ENCODE data around the gene LRRTM4. TPM values are rescaled to one million over a fixed set of nuclear protein-coding genes. Genes with fewer than 3 reads are reported as not detected.

Gene LRRTM4
- total RNA-seq, 4 donors from 2014 or later = not detected

DNA sequence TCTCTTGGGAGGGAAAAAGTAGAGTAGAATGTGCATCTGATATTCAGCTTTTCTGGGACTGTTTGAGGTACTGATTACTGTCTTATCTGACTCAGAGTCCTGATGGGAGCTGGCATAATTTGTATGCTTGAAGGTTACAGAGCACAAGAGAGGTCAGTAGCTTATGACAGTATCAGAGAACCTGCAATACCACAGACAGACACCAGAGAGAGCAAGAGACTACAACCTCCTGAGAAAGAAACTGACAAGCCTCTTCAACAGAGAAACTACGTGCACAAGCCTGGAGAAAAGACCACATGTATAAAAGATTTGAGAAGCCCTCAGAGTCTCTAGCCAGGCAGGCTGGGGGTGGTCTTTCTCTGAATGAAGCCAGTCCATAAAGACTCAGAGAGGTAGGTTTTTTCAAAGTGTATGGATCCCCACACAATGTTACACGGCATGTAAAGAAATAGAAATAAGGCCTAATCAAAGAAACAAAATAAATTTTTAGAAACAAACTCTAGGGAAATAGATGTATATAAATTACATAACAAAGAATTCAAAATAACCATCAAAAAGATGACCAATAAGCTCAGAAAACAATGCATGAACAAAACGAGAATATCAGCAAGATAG, 568.3 kb downstream of the LRRTM4 start:
- intact Hi-C loops (cut with DNase I) = no loop called here
- no peaks in the 10 kb centered on the region for H3K36me3 ChIP-seq
- TF ChIP-seq, protein P1, sequence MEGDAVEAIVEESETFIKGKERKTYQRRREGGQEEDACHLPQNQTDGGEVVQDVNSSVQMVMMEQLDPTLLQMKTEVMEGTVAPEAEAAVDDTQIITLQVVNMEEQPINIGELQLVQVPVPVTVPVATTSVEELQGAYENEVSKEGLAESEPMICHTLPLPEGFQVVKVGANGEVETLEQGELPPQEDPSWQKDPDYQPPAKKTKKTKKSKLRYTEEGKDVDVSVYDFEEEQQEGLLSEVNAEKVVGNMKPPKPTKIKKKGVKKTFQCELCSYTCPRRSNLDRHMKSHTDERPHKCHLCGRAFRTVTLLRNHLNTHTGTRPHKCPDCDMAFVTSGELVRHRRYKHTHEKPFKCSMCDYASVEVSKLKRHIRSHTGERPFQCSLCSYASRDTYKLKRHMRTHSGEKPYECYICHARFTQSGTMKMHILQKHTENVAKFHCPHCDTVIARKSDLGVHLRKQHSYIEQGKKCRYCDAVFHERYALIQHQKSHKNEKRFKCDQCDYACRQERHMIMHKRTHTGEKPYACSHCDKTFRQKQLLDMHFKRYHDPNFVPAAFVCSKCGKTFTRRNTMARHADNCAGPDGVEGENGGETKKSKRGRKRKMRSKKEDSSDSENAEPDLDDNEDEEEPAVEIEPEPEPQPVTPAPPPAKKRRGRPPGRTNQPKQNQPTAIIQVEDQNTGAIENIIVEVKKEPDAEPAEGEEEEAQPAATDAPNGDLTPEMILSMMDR (IDR thresholded peaks at IDR 0.05) = peak in 5 of 6 experiments; percentile 40 to 60 (median 59)
- no peak for TF ChIP-seq POLR2A (IDR thresholded peaks at IDR 0.05)
- H3K27me3 ChIP-seq = no peaks in the 10 kb centered on the region
- no peak overlapping the region for H3K4me3 ChIP-seq (replicated peaks in 1 of 3)
- no peaks in the 10 kb centered on the region for H3K4me1 ChIP-seq
- H3K27ac ChIP-seq = no peak overlapping the region
- no peaks in the 10 kb centered on the region for H3K9me3 ChIP-seq
- DNase-seq = peak in 1 of 2 donors; percentile 5
- 63 to 69% methylated on average over 3 of the region's 3 CpGs for WGBS, 2 donors

DNA sequence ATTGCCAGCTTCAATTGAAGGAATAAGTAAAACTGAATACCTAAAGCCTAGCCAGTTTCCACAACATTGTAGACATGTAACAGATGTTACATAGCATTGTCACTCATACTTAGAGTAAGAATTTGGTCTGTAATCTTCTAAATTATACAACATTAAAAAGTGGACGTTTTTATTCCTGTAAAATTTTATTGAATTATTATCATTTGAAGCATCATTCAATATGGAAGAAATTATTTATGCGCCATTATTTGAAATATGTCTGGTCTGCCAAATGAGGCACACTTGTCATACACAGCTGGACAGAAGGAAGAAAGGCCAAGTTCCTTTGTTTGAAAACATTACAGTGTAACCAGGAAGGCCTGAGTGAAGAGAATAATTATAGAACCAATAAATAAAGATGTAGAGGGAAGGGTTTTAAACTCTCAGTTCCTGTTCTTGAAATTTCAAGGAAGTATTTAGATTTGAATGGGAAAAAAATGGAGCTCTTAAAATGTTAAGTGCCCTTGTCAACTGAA, 575.5 kb downstream of the LRRTM4 start:
- WGBS, 2 donors = 70 to 71% methylated on average over 2 of the region's 2 CpGs
- Histone ChIP-seq H3K27ac (no peak overlapping the region), H3K4me3 (replicated peaks in 1 of 3) (no peak overlapping the region), H3K27me3 (no peaks in the 10 kb centered on the region), H3K9me3 (no peaks in the 10 kb centered on the region), H3K4me1 (no peaks in the 10 kb centered on the region), H3K36me3 (no peaks in the 10 kb centered on the region)
- no peak for TF ChIP-seq POLR2A (IDR thresholded peaks at IDR 0.05)
- TF ChIP-seq, protein P1 (IDR thresholded peaks at IDR 0.05) = no peak
- intact Hi-C loops (cut with DNase I) = no loop called here
- no peak for DNase-seq

DNA sequence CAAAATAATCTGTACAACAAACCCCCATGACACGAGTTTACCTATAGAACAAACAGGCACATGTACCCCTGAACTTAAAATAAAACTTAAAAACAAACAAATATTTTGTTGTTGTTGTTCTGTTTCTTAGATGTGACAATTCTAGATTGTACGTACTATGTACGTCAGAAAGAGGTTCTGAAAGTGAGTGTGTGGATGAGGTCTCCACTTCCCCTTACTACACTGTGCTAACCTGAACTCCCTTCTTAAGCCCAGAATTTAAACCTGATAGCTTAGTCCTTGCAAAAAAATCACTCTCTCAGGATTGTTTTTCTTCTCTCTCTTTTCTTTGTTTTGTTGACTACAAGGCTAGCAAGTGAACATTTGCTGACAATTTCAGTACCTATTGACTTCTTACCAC, 581.6 kb downstream of the LRRTM4 start:
- Histone ChIP-seq H3K4me3 (replicated peaks in 1 of 3) (no peak overlapping the region), H3K27ac (no peak overlapping the region), H3K36me3 (no peaks in the 10 kb centered on the region), H3K9me3 (no peaks in the 10 kb centered on the region), H3K4me1 (no peaks in the 10 kb centered on the region), H3K27me3 (no peaks in the 10 kb centered on the region)
- TF ChIP-seq, protein P1 (IDR thresholded peaks at IDR 0.05) = no peak
- TF ChIP-seq POLR2A (IDR thresholded peaks at IDR 0.05) = no peak
- WGBS, 2 donors = 79 to 88% methylated on average over 3 of the region's 3 CpGs
- no peak for DNase-seq
- intact Hi-C loops (cut with DNase I) = no loop called here

DNA sequence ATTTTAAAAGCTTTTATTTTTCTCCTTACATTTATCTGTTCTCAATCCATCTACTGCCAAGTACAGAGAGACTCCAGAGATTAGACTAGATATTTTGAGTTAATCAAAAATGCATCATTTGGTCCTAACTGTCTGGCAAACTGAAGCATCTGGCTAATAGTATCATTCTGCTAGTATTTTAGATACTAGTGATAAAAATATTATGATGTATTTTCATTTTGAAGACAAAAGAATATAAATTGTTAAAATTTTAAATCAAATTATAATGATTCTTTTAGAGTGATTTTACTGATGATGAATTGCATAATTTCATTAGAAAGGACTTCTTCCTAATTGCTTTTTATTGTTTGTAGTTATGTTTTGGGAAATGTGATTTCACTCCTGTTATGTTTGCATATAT, 584.0 kb downstream of the LRRTM4 start:
- Histone ChIP-seq H3K4me3 (replicated peaks in 1 of 3) (no peak overlapping the region), H3K27ac (no peak overlapping the region), H3K36me3 (no peaks in the 10 kb centered on the region), H3K4me1 (no peaks in the 10 kb centered on the region), H3K9me3 (no peaks in the 10 kb centered on the region), H3K27me3 (no peaks in the 10 kb centered on the region)
- DNase-seq = no peak
- TF ChIP-seq POLR2A (IDR thresholded peaks at IDR 0.05) = no peak
- TF ChIP-seq, protein P1 (IDR thresholded peaks at IDR 0.05) = no peak
- intact Hi-C loops (cut with DNase I) = no loop called here

DNA sequence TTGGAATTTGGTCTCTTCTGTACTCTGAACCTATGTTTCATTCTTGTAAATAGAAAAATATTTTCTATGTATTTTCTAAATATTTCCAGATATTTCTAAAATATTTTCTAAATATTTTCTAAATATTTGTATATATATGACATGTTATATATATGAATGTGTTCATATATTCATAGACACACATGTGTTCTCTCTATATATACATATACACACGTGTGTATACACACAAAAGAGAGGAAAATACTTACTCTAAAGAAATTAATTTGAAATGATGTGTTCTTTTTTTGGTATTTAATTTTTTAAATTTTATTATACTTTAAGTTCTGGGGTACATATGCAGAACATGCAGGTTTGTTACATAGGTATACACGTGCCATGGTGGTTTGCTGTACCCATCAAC, 589.6 kb downstream of the LRRTM4 start:
- WGBS, 2 donors = 79 to 83% methylated on average over 2 of the region's 2 CpGs
- DNase-seq = no peak
- H3K4me1 ChIP-seq = no peaks in the 10 kb centered on the region
- no peaks in the 10 kb centered on the region for H3K36me3 ChIP-seq
- H3K27me3 ChIP-seq = no peaks in the 10 kb centered on the region
- intact Hi-C loops (cut with DNase I) = no loop called here
- TF ChIP-seq POLR2A (IDR thresholded peaks at IDR 0.05) = no peak
- TF ChIP-seq, protein P1 (IDR thresholded peaks at IDR 0.05) = no peak
- no peaks in the 10 kb centered on the region for H3K9me3 ChIP-seq
- no peak overlapping the region for H3K4me3 ChIP-seq (replicated peaks in 1 of 3)
- H3K27ac ChIP-seq = no peak overlapping the region

Data from thyroid gland (tissue), 4 donors.